GM21447 (cell line): ENCODE results near the gene FADD.
A peak's percentile ranks its signal among the peaks of the same experiment; 100 is the strongest.

ENCODE experiments used
- ATAC-seq: cut with Tn5 transposase; IDR thresholded peaks from one replicate; pipeline ENCODE4 v1.9.1; 2021; ENCODE audit not compliant: unreplicated experiment

The FADD gene

GRCh38 chr11:70230840-70231710 lies 28.0 kb downstream of the FADD start:
- no peak for ATAC-seq

GRCh38 chr11:70233034-70233433 lies 29.9 kb downstream of the FADD start:
- no peak for ATAC-seq

- no peak for ATAC-seq
Observed at GRCh38 chr11:70233511-70233934, 30.4 kb downstream of the FADD start.

GRCh38 chr11:70233962-70234361 lies 30.9 kb downstream of the FADD start:
- no peak for ATAC-seq

- no peak for ATAC-seq
Observed at GRCh38 chr11:70240337-70240736, 37.2 kb downstream of the FADD start.

GRCh38 chr11:70241709-70242108 lies 38.6 kb downstream of the FADD start:
- no peak for ATAC-seq

- ATAC-seq: no peak
Observed at GRCh38 chr11:70242885-70243284, 39.8 kb downstream of the FADD start.

- ATAC-seq: no peak
Observed at GRCh38 chr11:70243912-70244652, 41.0 kb downstream of the FADD start.

GRCh38 chr11:70244698-70245097 lies 41.6 kb downstream of the FADD start:
- no peak for ATAC-seq

GRCh38 chr11:70246196-70246595 lies 43.1 kb downstream of the FADD start:
- no peak for ATAC-seq

- no peak for ATAC-seq
Observed at GRCh38 chr11:70247042-70247709, 44.1 kb downstream of the FADD start.

GRCh38 chr11:70247710-70248072 lies 44.6 kb downstream of the FADD start:
- ATAC-seq: no peak

GRCh38 chr11:70250876-70251658 lies 48.0 kb downstream of the FADD start:
- ATAC-seq: no peak

- ATAC-seq: no peak
Observed at GRCh38 chr11:70251659-70252321, 48.7 kb downstream of the FADD start.

GRCh38 chr11:70252844-70253243 lies 49.7 kb downstream of the FADD start:
- peak; percentile 76 for ATAC-seq

- ATAC-seq: no peak
Observed at GRCh38 chr11:70255477-70256116, 52.5 kb downstream of the FADD start.
